ENCODE data around the gene APH1B.

GRCh38 chr15:63351170-63351569 is 73.8 kb downstream of the APH1B start:
- no peak for TF ChIP-seq CTCF (IDR thresholded peaks at IDR 0.05; ENCODE audit: low read depth, low read length)
- TF ChIP-seq EZH2phosphoT487 (IDR thresholded peaks at IDR 0.05; ENCODE audit: low read depth) = no peak

Data from OCI-LY3 (cell line).